Fibroblast of the aortic adventitia (primary cell): ENCODE results near the gene SUPT20H. TPM values are rescaled to one million over a fixed set of nuclear protein-coding genes. Genes with fewer than 3 reads are reported as not detected.

Experiments
- DNase-seq: peaks from one replicate; pipeline ENCODE4 v3.0.0-alpha.2; 2010; ENCODE audit warnings: low read depth
- H3K4me3 ChIP-seq: 2 replicates; pipeline ENCODE4 v1.5.1; 2011; ENCODE audit warnings: low read depth, mild to moderate bottlenecking, control low read depth, low read length, moderate library complexity
- CTCF ChIP-seq: IDR thresholded peaks from 2 replicates; pipeline ENCODE4 v1.5.1; 2011; ENCODE audit warnings: mild to moderate bottlenecking, low read length, control low read depth, inconsistent platforms; ENCODE audit not compliant: insufficient read depth
- total RNA-seq: library from RNA; depleted of rRNA; stranded (reverse); fragments of >200 nt; gene quantifications from 2 replicates; pipeline ENCODE4 v1.2.3, GENCODE V29; 2012; ENCODE audit warnings: low replicate concordance

The SUPT20H gene
- total RNA-seq, 1 donor = 69.4 TPM

DNA sequence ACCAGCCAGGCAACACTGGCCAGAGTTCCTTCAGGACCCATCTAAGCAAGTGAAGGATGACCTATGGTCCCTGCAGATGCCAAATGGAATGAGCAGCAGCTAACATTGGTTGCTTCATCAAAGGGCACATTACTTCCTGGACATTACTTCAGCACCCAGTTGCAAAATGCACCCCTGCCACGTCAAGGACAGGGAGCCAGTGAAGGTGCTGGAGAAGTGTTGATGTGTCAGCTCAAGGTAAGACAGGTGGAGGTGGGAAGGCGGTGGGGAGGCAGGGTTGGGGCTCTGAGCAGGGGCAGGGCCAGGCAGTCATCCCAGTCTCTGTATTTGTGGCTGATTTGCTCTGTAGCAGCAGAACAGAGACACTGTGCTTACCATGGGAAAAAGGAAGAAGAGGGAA is 31.4 kb upstream of the SUPT20H start:
- H3K4me3 ChIP-seq = no peak overlapping the region
- no peak for DNase-seq
- TF ChIP-seq CTCF = no peak

DNA sequence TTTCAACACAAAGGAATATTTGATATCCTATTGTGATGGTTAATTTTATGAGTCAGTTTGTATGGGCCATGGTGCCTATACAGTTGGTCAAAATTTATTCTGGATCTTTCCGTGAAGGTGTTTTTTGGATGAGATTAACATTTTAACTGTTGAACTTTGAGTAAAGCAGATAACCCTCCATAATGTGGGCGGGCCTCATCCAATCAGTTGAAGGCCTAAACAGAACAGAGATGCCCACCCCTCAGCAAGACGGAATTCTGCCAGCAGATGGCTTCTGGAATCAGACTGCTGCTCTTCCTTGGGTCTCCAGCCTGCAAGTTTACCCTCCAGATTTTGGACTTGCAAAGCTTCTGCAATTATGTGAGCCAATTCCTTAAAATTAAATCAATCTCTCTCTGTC is 30.0 kb upstream of the SUPT20H start:
- TF ChIP-seq CTCF = no peak
- no peak overlapping the region for H3K4me3 ChIP-seq

DNA sequence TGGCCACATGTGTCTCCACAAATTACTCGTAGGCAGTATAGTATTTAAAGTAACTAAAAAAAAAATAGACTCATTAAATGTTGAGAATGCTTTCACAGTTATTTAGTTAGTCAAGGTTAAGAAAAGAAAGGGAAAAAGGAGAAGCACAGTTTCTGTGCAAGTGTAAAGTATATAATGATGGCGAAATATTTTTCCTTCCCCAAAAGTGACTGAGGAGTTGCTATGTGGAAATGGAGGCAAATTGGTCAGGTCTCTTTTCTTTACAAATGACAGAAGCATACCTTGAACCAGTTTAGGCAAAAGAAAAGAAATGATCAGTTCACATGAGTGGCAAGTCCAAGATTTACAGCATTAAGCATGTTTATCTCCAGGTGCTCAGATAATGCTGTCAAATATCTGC is 28.0 kb upstream of the SUPT20H start:
- DNase-seq = no peak
- no peak overlapping the region for H3K4me3 ChIP-seq
- TF ChIP-seq CTCF = no peak

More for the DNA sequence above, 30.0 kb upstream of the SUPT20H start:
- no peak for DNase-seq

DNA sequence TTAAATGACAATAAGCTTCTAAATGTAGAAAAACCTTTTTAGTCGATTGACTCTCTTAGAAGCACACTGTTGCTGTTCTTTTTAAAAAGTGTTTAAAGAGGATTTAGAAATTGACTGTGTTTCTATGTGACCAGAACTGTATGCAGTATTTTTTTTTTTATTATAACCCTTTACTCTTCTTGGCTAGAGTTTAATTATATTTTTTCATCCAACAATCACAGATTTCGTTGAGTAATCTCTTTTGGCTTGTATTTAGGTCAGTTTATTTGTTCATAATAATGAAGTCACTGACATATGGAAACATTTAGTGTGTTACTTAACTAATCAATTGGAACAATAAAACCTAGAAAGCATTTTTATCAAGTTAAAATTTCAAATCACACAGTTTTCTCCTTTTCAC is 26.1 kb upstream of the SUPT20H start:
- peak; percentile 39 for DNase-seq
- no peak overlapping the region for H3K4me3 ChIP-seq
- no peak for TF ChIP-seq CTCF

GRCh38 chr13:37076818-37077217 is 17.3 kb upstream of the SUPT20H start:
- H3K4me3 ChIP-seq = no peak overlapping the region
- no peak for TF ChIP-seq CTCF
- DNase-seq = no peak

- no peak for DNase-seq
- TF ChIP-seq CTCF = no peak
- H3K4me3 ChIP-seq = no peak overlapping the region
These were observed 15.7 kb upstream of the SUPT20H start for GRCh38 chr13:37075164-37075563.

- DNase-seq = peak; percentile 69
- H3K4me3 ChIP-seq = no peak overlapping the region
These were observed 15.2 kb upstream of the SUPT20H start for GRCh38 chr13:37074703-37075102.

More at GRCh38 chr13:37074703-37075102, 15.2 kb upstream of the SUPT20H start:
- peak; percentile 33 for TF ChIP-seq CTCF
